HCT116 (cell line): ENCODE data around the gene GBX1. TPM values are rescaled to one million over a fixed set of nuclear protein-coding genes. Genes with fewer than 3 reads are reported as not detected.
A peak's percentile ranks its signal among the peaks of the same experiment; 100 is the strongest.

ENCODE experiments used
- ATAC-seq: fragments of 200-7000 bp; cut with Tn5 transposase; 2 replicates; pipeline ENCODE4 v1.9.1; 2020; ENCODE audit warnings: mild to moderate bottlenecking, moderate library complexity
- BruUV-seq: library from RNA; stranded (reverse); fragments of 400-500 nt; replicated peaks from 2 replicates; lab custom pipeline; 2021; lab: Mats Ljungman, UMichigan
- CTCF ChIA-PET: fragments of 300-600 bp; sonication (Branson Sonifier 250); formaldehyde crosslinking; loops from one replicate; lab custom pipeline; 2021; ENCODE audit warnings: antibody characterized with exemption; lab: Charles Lee
- POLR2A ChIA-PET: fragments of 300-600, 350-600 bp; sonication (Branson Sonifier 250); formaldehyde crosslinking; loops from one replicate; lab custom pipeline; 2021; ENCODE audit warnings: antibody characterized with exemption; lab: Charles Lee
- RAD21 ChIA-PET, 2 experiments: fragments of 300-600 bp; sonication (Branson Sonifier 250); formaldehyde crosslinking; loops; one replicate each; lab custom pipeline; 2023; ENCODE audit warnings: low total read pairs in 2 of 2; ENCODE audit not compliant: uncharacterized antibody in 2 of 2, unreplicated experiment in 2 of 2, low non-redundant PET in 1 of 2; lab: Charles Lee
- DNase-seq: peaks from one replicate; pipeline ENCODE4 v3.0.0-alpha.2; 2010; ENCODE audit warnings: low read depth, low spot score
- H2AFZ ChIP-seq: fragments of 200-600 bp; shearing (Covaris generic), sonication (generic); 2 replicates; pipeline ENCODE4 v1.6.1; 2017; ENCODE audit warnings: low read depth, mixed run types, mixed read lengths, antibody characterized with exemption, low read length; ENCODE audit not compliant: poor library complexity, severe bottlenecking
- H3K27ac ChIP-seq: 2 replicates; pipeline ENCODE4 v1.5.1; 2012; ENCODE audit warnings: low read depth, low read length
- H3K27me3 ChIP-seq: fragments of 200-600 bp; sonication (generic); 2 replicates; pipeline ENCODE4 v1.6.1; 2016; ENCODE audit warnings: mixed run types, low read length, mixed read lengths; ENCODE audit not compliant: insufficient read depth
- H3K36me3 ChIP-seq, 2 experiments: fragments of 200-500 bp in 1 of 2; fragments of 200-600 bp in 1 of 2; sonication (Bioruptor generic) in 1 of 2; sonication (generic) in 1 of 2; 2 replicates each; pipeline versions ENCODE4 v1.5.1 to v1.6.1; 2014 to 2016; ENCODE audit warnings: low read length in 2 of 2, inconsistent platforms in 1 of 2, mixed read lengths in 1 of 2, mixed run types in 1 of 2; ENCODE audit not compliant: insufficient read depth in 2 of 2, control insufficient read depth in 1 of 2
- H3K4me1 ChIP-seq, 2 experiments: fragments of 200-600 bp in 1 of 2; sonication (generic) in 1 of 2; 2 replicates each; pipeline versions ENCODE4 v1.5.1 to v1.6.1; 2012 to 2017; ENCODE audit warnings: low read length in 2 of 2, inconsistent platforms in 1 of 2, mild to moderate bottlenecking in 1 of 2, mixed read lengths in 1 of 2, mixed run types in 1 of 2, moderate library complexity in 1 of 2; ENCODE audit not compliant: insufficient read depth in 2 of 2, control insufficient read depth in 1 of 2
- H3K4me2 ChIP-seq: fragments of 200-600 bp; sonication (generic); 2 replicates; pipeline ENCODE4 v1.6.1; 2017; ENCODE audit warnings: mixed run types, low read length, mixed read lengths
- H3K4me3 ChIP-seq, 2 experiments: fragments of 200-600 bp in 1 of 2; sonication (generic) in 1 of 2; replicated peaks in 1 of 2; 2 replicates each; pipeline ENCODE4 v1.5.1; 2011 to 2016; ENCODE audit warnings: low read length in 2 of 2, control low read depth in 1 of 2, low read depth in 1 of 2, mild to moderate bottlenecking in 1 of 2, mixed read lengths in 1 of 2, mixed run types in 1 of 2
- H3K79me2 ChIP-seq: fragments of 200-600 bp; sonication (generic); 2 replicates; pipeline ENCODE4 v1.6.1; 2017; ENCODE audit warnings: mild to moderate bottlenecking, mixed run types, low read length, moderate library complexity, mixed read lengths; ENCODE audit not compliant: insufficient read depth
- H3K9ac ChIP-seq: fragments of 200-600 bp; sonication (generic); 2 replicates; pipeline ENCODE4 v1.6.1; 2016; ENCODE audit warnings: low read length, mixed read lengths
- H3K9me2 ChIP-seq: fragments of 200-600 bp; sonication (generic), shearing (Covaris generic); 2 replicates; pipeline ENCODE4 v1.6.1; 2017; ENCODE audit warnings: mixed run types, mild to moderate bottlenecking, moderate library complexity; ENCODE audit not compliant: insufficient read depth
- H3K9me3 ChIP-seq, 2 experiments: fragments of 200-500 bp in 1 of 2; fragments of 200-600 bp in 1 of 2; sonication (Bioruptor generic) in 1 of 2; sonication (generic) in 1 of 2; 2 replicates each; pipeline ENCODE4 v1.6.1; 2014 to 2017; ENCODE audit warnings: low read length in 2 of 2, mixed read lengths in 2 of 2, inconsistent platforms in 1 of 2, low read depth in 1 of 2, mild to moderate bottlenecking in 1 of 2, mixed run types in 1 of 2, moderate library complexity in 1 of 2; ENCODE audit not compliant: control insufficient read depth in 1 of 2, insufficient read depth in 1 of 2
- H4K20me1 ChIP-seq: fragments of 200-600 bp; sonication (generic), shearing (Covaris generic); 2 replicates; pipeline ENCODE4 v1.6.1; 2017; ENCODE audit warnings: mixed run types, mild to moderate bottlenecking, moderate library complexity; ENCODE audit not compliant: insufficient read depth
- CEBPB ChIP-seq: IDR thresholded peaks from 2 replicates; pipeline ENCODE4 v1.6.1; 2012; ENCODE audit warnings: low read depth
- EGR1 ChIP-seq: IDR thresholded peaks from 2 replicates; pipeline ENCODE4 v1.6.1; 2012; ENCODE audit warnings: low read depth
- ELF1 ChIP-seq: IDR thresholded peaks from 2 replicates; pipeline ENCODE4 v1.6.1; 2012; ENCODE audit warnings: low read depth, borderline replicate concordance
- EZH2 ChIP-seq: fragments of 200-600 bp; sonication (generic); IDR thresholded peaks from 2 replicates; pipeline ENCODE4 v1.6.1; 2017; ENCODE audit warnings: antibody characterized with exemption, mixed run types
- EZH2phosphoT487 ChIP-seq: fragments of 200-600 bp; IDR thresholded peaks from 2 replicates; pipeline ENCODE4 v1.6.1; 2018; ENCODE audit warnings: antibody characterized with exemption, borderline replicate concordance
- POLR2A ChIP-seq: IDR thresholded peaks from 2 replicates; pipeline ENCODE4 v1.7.0; 2011; ENCODE audit warnings: borderline replicate concordance; ENCODE audit not compliant: insufficient read depth, insufficient read length; ENCODE audit errors: extremely low read depth
- RAD21 ChIP-seq: IDR thresholded peaks from 2 replicates; pipeline ENCODE4 v1.6.1; 2012; ENCODE audit warnings: low read depth, mild to moderate bottlenecking
- YY1 ChIP-seq: IDR thresholded peaks from 2 replicates; pipeline ENCODE4 v1.6.1; 2011; ENCODE audit warnings: low read length, low read depth, moderate library complexity, mild to moderate bottlenecking; ENCODE audit not compliant: insufficient replicate concordance; ENCODE audit errors: extremely low read depth
- intact Hi-C: fragments of 100-400 bp; cut with micrococcal nuclease; formaldehyde crosslinking; loops from 2 replicates; pipeline ENCODE4 v1.10.0; 2022
- total RNA-seq: library from RNA; stranded (reverse); gene quantifications from one replicate; pipeline ENCODE4 v1.2.1, GENCODE V29; 2021; ENCODE audit not compliant: unreplicated experiment

The GBX1 gene
- total RNA-seq, 1 experiment from 2014 or later = 0.86 TPM

DNA sequence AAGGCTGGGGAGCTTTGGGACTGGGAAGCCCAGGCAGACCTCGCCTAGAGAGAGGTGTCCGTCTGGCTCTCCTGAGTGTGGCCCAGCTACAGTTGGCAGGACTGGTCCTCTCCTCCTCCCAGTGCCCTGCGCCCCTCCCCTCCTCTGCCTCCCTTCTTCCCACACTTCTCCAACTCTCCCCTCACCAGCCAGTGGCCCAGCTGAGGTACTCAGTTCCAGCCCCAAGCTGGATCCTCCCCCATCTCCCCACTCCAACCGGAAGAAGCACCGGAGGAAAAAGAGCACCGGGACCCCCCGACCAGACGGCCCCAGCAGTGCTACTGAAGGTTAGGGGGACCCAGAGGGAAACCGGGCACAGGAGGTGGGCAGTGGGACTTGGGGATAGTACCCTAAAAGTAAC lies 27.7 kb downstream of the GBX1 start:
- Histone ChIP-seq H3K4me2 (no peak overlapping the region), H3K9me3 (no peaks in the 10 kb centered on the region), H3K9me2 (no peaks in the 10 kb centered on the region), H3K36me3 (peaks cover 17 to 23% of the 10 kb centered on the region in 2 experiments; a peak in 3 of 4 replicates), H3K79me2 (no peaks in the 10 kb centered on the region), H3K9ac (no peak overlapping the region), H3K4me3 (no peak overlapping the region), H4K20me1 (no peaks in the 10 kb centered on the region), H3K27ac (no peak overlapping the region), H3K27me3 (no peaks in the 10 kb centered on the region), H3K4me1 (no peaks in the 10 kb centered on the region), H2AFZ (no peak overlapping the region)
- TF ChIP-seq POLR2A = no peak
- intact Hi-C loops = no loop called here
- ATAC-seq (no peak), DNase-seq (no peak)
- ChIA-PET RAD21 (no interaction called here), POLR2A (no interaction called here), CTCF (no interaction called here)
- BruUV-seq = no TSS peak

DNA sequence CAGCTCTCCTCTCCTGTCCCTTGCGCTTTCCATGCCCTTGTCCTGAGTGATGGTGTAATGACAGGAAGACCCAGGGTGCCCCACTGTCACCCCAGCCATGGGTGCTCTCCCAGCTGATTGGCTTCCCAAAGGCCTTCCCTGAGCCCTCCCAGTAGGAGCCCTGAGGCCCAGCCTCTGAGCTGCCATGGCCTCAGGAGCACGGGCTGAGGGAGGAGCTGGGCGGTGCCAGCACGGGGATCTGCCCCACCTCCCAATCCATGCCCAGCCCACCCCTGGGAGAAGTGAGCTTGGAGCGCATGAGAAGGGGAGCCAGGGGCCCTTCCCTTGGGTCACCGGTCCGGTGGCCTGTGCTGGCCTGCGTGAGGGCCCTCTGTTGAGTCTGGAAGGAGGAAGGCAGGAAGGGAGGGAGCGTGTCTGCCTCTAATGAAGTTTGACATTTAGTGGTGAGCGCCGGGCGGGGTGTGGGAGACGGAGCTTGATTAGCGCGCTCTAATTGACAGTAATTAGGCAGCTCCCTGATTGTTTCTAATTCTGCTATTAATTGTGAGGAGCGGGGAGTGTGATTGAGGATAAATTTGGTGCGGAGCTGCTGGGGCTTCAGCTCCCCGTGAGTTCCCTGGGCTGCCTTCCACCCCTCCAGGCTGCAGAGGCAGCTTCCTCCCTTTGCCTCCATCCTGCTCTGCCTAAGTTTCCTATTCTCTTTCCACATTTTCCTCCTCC lies 28.3 kb downstream of the GBX1 start:
- no peak for DNase-seq
- ATAC-seq = peak; percentile 85
- H3K9ac ChIP-seq = no peak overlapping the region

More for the DNA sequence above, 28.3 kb downstream of the GBX1 start:
- no peaks in the 10 kb centered on the region for H4K20me1 ChIP-seq
- no peaks in the 10 kb centered on the region for H3K9me2 ChIP-seq
- ChIA-PET POLR2A (no interaction called here), RAD21 (no interaction called here), CTCF (no interaction called here)
- no peak overlapping the region for H3K4me2 ChIP-seq
- peaks cover 17 to 24% of the 10 kb centered on the region in 2 experiments; a peak in 3 of 4 replicates for H3K36me3 ChIP-seq
- no TSS peak for BruUV-seq
- no peaks in the 10 kb centered on the region for H3K27me3 ChIP-seq
- no peak overlapping the region for H2AFZ ChIP-seq
- H3K4me3 ChIP-seq = no peak overlapping the region
- H3K27ac ChIP-seq = no peak overlapping the region
- no peaks in the 10 kb centered on the region for H3K79me2 ChIP-seq
- intact Hi-C loops = no loop called here
- TF ChIP-seq RAD21 (no peak), YY1 (no peak), POLR2A (no peak), ELF1 (no peak), CEBPB (no peak), EZH2 (no peak), EZH2phosphoT487 (no peak), EGR1 (no peak)
- H3K4me1 ChIP-seq = no peaks in the 10 kb centered on the region
- no peaks in the 10 kb centered on the region for H3K9me3 ChIP-seq
